Activated CD4-positive, CD25-positive, alpha-beta regulatory T cell treated with anti-CD3 and anti-CD28 coated beads, Interleukin-2, amount 50 U/mL, for 24 hours (primary cell): Measurements from ENCODE around the gene CABP7.

ENCODE experiments used
- ATAC-seq, 2 donors: fragments of 150-1000 bp; cut with Tn5 transposase; one replicate each; pipeline ENCODE4 v1.10.0; 2021; ENCODE audit warnings: mild to moderate bottlenecking in 1 of 2, moderate library complexity in 1 of 2

The CABP7 gene

DNA sequence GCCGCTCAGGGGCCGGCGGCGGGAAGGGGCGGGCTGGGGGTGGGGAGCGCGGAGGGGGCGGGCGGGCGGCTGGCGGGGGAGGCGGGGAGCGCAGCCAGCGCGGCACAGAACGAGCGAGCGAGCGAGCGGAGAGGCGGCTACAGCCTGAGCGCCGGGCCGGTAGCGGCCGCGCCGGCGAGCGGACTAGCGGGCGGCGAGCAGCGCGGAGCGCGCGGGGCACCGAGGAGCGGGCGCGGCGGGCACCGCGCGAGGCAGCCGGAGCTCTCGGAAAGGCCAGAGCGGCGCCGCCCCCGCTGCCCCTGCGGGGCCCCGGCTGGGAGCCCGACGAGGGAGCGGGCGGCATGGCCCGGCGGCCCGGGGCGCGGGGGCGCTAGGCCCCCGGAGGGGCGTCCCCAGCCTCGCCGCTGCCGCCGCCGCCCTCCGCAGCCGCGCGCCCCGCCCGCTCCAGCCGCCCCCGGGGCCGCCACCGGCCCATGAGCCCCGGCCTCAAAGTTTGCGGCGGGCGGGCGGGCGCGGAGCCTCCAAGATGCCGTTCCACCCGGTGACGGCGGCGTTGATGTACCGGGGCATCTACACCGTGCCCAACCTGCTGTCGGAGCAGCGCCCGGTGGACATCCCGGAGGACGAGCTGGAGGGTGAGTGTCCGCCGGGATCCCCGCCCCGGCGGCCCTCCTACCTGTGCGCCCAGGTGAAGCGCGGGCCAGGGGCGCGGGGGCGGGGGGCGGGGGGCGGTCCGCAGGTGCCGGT lies at the start of gene CABP7:
Gene CABP7, plus strand, starts transcription at position 105 of the 747 bp plus-strand sequence. Its CDS starts 422 bp downstream, at position 527.
- no peak for ATAC-seq

DNA sequence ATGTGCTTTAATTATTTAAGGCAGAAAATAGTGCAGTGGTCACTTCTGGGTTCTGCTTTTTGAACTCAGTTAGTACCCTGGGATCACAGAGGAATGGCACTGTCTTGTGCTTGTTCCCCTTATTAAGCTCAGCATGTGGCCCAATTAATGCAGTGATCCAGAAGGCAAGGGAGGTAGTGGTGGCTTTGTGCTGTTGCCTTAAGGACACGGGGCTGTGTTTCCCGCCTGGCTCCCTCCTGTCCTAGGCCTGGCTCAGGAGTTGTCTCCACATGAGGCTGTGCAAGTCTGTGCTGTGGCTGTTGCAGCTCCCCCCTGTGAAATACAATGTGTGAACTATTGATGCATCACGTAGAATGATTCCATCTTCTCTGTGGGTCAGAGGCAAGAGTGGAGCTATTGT lies 49.2 kb upstream of the CABP7 start:
- no peak for ATAC-seq

DNA sequence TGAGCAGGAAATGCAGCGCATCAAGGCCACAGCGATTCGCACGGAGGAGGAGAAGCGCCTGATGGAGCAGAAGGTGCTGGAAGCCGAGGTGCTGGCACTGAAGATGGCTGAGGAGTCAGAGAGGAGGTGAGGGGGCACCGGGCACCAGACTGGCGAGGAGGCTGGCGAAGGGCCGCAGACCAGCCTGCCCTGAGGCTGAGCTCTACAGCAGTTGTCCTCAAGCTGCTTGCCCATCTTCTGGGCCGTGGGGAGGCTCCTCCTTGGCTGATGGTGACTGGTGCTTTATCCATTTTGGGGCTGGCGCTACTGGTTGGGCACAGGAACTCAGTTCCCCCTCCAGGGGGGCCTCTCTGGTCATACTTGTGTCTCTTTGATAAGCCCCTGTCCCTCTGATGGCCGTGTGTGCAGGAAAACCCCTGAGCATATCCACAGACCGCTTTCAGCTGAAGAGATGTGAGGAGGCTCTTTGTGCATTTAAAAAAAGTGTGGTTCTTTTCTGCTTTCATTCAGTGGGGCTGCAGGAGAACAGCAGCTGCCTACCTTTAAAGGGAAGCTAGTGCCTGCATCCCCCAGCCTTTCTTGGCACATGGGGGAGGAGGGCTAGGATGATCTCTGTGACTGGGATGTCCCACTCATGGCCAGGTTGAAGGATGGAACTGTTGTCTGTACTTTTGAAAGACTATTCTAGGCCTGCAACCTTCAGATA lies 46.3 kb upstream of the CABP7 start:
- no peak for ATAC-seq

DNA sequence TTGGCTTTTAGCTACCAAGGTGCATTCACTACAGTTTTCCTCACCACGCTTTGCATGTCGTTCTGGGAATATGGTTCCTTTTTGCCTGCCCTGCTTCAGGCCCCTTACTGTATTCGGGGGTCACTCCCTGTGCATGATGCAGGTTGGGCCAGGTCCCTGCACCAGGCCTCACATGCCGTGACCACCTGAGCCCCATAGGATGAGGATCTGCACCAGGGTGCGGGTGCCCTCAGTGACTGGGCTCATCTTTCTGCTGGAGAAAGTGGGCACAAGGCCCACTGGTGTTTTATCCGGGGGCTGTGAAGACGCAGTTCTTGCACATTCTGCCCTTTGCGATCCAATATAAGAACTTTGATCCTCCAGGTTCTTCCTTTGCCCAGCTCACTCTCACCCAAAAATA lies 45.7 kb upstream of the CABP7 start:
- ATAC-seq: no peak

DNA sequence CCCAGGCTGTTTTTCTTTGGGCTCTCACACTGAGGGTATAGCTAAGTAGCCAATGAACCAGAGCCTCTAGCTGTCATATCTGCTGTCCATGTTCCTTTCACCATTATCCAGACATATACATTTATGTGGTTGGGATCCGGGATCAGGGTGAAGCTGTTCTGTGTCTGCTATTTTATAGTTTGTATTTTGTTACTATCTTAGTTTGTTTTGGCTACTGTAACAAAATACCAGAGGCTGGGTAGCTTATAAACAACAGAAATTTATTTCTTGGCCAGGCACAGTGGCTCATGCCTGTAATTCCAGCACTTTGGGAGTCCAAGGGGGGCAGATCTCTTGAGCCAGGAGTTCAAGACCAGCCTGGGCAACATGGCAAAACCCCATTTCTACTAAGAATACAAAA lies 40.5 kb upstream of the CABP7 start:
- no peak for ATAC-seq

DNA sequence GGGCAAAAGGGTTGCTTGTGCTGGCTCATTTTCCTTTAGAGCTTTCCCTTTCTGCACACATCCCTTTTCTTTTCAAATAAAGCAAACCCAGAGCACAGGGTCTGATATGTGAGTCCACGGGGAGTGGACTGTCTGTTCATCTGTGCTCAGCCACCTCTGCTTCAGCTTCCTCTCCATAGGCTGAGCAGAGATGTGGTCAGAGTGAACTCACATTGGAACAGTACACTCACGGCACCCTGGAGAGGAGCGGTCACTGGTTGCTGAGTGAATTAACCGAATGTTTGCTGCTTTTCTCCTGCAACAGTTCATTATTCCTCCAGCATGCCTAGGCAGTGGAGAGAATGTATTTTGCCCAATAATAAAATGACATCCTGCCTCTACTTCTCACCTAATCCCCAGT lies 36.3 kb upstream of the CABP7 start:
- no peak for ATAC-seq

DNA sequence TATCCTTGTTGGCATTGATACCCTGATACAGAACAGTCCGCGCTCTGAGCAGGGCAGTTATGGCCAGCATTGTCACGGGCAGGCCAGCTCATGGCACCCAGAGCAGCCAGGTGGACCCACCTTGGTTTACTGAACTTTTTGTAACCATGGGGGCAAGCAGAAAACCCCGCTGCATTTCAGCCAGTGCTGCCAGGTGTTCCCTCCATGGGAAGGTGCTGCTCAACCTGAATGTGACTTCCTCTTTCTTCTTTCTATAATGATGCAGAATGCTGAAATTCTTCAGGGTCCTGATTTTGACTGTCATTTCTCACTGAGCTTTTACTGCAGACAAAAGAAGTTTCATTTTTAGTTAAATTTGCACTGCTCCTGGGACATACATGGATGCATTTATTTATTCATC lies 35.6 kb upstream of the CABP7 start:
- ATAC-seq: no peak

DNA sequence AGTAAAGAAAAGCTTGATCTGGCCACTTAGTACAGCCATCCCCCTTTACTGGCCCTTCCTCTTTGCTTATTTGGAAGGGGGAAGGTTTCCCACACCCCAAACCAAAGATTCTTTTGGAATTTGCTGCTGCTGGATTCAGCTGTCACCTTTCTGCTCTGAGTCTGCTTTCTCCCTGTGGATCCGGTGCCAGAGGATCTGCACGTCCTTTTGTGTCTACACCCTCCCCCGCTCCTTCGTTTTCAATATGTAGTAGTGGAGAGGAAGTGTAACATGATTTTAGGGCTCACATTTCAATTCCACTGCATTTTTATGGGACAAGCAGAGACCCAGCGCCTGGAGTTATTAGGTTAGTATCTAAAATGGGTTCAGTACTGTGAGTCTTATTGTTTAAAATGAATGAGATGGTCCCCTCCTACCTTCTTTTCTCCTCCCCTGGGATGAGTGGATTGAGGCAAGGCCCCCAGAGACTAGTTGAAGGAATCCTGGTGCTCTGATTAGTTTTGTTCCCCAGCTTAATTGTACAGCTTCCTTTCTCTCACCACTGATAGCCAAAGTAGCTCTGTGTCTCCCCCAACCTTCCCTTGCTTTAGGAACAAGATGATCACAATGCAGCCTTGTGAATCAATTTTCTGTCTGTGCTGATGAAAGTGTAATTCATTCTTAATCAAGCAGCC lies 30.5 kb upstream of the CABP7 start:
- ATAC-seq: no peak

DNA sequence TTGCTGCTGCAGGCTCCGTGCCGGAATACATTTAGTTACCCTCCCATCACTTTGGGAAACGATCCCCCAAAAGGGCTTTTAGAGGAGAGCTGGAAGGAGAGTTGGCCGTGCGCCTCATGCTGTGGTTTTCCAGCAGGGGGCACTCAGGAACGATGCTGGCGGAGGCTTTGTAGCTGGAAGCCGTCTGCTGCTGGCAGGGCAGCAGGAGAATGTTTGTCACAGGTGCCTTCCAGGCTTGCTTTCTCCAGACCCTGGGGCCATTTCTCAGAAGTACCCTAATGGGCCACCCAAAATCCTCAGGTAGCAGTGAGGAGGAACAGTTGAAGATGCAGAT lies 30.0 kb upstream of the CABP7 start:
- no peak for ATAC-seq

DNA sequence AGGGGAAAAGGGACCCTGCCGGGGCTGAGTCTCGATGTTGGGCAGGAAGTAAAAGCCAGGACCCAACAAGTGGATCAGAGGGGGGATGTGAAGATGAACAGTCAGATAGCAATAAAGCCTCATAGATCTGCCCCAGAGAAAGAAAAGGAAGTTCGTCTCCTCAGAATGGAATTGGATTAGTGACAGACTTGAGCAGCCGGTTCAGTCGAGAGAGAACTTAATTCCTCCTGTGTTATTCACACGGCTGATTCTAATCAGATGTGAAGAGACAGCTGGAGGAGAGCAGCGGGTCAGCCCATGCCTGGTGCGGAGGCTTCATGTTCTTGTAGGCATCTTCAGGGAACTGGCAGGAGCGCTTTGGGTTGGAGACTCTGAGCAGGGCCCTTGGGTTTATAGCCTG lies 29.3 kb upstream of the CABP7 start:
- ATAC-seq: no peak

DNA sequence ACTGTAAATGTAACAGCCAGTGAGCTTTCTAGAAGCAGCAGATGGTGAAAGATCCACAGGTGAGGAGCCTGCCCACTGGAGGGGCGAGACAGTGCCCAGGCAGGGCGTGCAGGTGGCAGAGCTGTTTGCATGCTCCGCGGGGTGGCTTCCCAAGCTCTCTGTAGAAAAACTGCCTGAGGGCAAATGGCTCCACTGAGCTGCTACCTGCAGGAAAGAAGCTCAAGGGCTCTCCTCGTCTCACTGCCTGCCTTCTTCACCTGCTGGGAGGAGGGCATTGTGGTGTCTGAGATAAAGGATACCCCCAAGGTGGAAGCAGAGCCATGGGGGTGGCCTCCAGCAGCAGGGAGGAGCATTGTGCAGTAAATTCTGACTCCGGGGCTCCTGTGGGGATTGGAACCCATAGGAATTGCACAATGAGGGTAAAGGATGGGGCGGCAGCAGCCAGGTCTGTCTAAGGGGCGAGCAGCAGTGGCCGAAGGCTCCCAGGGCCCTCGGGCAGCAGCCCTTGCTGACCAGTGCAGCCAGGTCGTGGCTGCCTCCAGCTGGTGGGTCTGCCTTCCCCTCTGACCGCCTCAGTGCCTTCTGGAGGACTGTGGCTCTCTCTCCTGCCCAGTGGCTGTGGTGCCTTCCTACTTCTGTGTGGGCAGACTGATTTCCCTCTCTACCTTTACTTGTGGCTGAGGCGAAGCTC lies 28.0 kb upstream of the CABP7 start:
- no peak for ATAC-seq

DNA sequence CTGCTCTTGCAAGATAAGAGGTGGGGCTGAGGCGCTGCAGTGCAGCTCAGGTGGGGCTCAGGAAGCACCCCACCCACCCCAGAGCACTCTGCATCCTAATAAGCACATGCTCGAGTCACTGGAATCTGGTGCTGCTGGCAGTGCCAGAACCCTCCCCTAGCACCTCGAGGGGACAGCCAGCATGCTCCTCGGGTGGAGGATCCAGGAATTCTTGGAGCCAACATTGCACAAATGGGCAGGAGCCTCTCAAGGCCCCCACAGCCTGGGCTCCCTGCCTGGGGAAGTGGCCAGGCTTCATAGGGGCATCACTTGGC lies 27.5 kb upstream of the CABP7 start:
- ATAC-seq: no peak

DNA sequence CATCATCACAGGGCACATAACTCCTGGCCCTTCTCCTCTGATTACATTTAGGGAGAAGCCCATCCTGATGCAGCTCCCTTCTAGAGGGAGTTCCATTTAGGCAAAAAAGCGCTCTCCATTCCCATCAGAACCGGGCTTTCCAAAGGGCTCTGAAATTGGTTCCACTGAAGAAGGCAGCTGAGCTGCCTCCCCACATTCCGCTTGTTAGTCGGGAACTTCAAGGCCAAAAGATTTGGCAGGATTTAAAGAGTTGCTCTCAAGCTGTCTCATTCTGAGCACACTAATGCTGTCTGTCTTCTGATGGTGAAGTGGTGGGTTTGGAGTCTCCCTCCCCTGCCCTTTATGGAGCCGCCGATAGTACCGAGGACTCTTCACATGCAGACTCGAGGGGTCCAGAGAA lies 26.6 kb upstream of the CABP7 start:
- ATAC-seq: no peak

DNA sequence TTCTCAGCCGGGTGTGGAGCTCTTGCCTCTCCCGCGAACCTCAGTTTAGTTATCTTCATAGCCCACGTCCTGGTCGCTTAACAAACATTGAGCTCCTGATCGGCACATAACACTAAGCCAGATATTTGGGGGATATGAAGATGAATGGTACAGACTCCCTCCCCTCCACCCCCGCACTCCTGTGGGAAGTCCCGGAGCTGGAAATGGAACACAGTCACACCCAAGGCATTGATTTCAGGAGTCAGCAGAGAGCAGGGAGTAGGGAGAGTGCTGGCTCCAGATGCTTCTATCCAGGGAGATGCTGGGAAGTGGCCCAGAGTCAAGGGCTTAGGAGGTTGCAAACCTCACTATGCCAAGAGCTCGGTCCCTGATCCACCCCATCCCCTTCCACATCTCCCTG lies 26.1 kb upstream of the CABP7 start:
- ATAC-seq: no peak

DNA sequence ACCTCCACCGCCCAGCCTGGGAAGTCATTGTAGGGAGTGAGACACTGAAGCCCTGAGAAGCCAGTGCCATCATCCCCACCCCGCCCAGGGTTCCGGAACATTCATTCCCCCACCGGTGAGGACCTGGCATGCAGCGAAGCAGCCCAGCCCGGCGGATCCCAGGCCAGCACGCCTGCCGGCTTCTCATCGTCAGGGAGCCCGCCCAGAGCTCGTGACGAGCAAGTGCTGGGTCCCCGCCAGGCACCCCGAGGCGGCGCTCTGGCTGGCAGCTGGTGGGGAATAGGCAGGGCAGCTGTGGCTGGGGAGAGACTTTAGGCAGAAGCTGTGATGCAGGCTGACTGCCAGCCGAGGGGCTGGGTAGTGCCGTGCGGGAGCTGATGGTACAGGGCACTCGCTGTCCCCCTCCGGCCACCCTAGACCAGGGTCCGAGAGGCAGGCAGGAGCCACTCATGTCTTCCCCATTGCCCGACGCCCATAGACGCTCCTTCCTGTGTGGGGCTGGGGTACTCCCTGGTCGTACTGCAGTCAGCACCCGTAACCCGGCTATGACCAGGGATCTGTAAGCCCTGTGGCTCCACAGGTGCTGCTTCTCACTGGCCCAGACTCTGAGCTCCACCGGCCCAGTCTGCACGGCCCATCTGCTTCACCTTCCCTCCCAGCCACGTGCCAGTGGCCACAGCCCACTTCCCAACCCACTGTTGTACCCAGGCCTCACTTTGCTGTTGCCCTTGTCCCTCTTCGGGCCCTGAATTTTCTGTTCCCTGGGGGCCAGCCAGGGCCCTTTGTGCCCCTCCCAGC lies 24.5 kb upstream of the CABP7 start:
- no peak for ATAC-seq

DNA sequence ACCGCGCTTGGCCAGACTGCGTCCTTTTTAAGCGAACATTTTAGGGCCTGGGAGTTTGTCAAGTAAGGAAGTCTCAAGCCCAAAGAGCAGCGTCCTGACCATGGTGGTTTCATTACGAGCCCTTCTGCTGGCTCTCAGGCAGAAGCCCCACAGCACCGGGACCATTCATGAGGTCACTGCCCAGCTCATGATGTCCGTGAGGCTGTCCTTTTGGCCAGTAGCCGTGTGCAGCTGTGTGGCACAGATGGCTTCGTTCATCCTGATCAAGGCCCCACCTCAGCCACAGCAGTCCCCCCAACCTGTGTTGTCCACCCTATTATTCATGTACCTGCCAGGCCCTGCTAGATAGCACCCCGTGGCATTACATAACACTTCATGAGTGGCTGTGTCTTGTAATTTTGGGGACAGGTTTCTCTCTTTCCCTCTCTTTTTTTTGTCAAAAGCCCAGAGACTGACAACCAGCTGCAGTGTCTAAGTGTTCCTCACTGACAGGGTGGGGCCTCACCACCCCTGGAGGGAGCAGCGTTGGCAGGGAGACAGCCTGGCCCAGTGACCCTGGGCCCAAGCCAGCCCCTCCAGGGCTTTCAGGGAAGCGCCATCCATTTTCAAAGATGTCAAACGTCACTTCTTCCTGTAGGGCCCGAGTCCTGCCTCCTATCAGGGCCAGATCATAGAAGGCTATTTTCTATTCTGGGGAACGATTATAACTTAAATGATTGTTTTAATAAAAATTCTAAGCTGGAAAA lies 21.8 kb upstream of the CABP7 start:
- ATAC-seq: no peak

DNA sequence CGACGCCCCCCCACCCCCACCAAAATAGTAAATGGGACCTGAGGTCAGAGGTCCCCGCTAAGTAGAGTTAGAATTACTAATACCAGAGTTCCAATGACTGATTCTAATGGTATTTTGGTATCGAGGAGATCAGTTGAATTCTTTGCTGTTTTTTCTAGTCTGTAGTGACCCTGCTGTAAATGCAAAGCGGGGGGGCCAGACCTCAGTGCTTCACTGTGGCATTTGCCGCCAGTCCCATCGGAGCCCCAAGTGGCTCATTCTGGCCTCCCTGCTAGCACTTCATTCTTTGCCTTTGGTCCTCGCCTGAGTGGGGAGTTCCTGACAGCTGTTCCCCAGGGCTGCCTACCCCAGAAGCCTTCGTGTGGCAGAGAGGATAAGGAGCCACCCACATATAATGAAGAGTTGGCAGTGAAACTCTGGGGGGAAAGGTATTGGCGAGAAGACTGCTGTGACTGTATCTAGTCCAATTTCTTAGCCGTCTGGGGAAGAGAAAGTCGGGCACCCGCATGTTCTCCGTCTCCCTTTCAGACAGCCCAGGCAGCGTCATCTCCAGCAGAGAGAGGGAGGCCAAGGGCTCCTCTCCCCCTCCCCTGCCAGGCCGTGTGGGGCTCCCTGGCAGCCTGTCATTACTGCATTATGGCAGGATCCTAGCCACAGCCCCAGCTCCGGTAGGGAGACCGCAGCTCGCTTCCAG lies 19.4 kb upstream of the CABP7 start:
- no peak for ATAC-seq

DNA sequence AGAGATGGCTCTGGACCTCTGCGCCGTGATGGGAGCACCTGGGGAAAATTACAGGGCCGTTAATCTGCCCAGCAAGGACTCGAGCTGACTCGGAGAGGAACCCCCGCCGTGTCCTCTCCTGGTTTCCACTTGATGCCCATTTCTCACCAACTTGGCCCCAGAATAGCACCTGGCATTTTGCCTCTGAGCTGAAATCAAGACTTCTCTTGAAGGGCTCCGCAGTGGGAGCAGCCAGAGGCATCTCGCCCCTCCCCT lies 19.0 kb upstream of the CABP7 start:
- ATAC-seq: no peak

DNA sequence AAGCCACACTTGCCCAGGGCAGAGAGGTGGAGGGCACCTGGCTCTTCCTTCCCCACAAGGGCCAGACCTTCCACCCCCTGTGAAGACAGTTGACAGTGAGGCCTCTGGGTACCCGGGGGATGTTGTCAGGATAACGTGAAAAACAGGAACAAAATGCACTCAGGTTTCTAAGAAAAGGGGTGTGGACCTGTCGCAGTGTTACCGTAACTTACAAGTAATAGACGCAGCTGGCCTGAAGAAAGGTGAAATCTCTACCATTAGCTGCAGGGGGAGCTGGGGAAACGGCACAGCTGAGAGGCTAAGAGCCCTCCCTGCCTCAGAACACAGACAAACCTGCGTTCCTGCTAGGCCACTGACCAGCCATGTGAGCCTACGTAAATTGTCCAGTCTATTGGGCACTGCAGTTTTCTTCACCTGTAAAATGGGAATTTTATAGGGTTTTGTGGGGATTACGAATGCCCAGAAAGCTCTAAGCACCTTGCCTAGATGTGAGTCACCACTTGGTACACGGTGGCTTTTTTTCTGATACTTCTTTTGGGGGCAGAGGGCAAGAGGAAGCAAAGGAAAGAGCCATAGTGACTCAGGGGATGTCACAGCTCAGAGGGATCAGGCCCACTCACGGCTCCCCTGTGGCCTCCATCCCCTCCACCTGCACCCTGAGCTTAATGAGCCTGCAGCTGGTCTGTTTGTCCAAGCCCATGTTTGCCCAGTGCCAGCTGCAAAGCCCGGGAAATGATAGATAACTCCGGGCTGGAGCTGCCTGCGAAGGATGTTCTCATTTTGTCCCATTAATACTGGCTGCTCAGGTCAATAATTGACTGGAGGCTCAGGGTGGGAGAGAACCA lies 18.4 kb upstream of the CABP7 start:
- ATAC-seq: peak; percentile 58 to 62

DNA sequence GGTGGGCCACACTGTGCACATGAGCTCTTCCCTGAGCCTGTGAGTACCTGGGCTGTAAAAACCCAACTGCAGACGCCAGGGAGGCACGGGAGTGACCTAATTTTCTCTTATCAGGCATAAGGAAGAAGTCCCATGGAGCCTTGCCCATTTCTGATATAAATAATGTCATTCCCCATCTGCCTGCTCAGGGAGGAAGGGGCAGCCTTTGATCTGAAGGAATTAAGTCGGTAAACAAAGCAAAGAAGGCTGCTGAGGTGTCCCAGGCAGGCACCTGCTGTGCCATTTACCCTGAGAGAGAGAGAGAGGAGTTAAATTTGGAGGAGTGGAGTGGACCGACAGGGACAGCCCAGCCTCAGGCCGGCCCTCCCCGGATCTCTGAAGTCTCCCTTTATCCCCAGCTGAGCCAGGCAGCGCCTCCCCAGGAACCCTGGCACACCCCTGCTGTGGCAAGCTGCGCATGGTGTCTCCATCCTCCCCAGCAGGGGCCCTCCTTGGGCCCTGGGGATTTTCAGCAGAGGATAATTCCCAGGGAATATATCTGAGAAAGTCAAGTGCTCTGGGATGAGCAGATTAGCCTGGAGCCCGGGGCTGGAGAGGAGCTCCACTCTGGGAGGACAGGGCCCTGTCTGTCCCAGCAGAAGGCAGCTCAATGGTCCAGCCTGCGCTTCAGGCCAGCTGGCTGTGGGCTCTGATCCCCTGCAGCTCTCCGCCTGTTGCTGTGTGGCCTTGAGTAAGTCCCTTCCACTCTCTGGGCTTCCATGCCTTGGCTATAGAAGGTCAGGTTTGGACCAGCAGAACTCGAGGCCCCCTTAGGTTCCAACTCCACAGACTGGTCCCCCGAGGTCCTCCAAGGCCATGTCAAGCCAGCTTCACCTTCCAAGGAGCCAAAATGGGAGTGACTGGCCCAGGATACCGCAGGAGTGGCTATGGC lies 17.5 kb upstream of the CABP7 start:
- ATAC-seq: no peak
